ENCODE results near the gene GPR148.

GPR148 gene

GRCh38 chr2:130749641-130750040, 20.8 kb downstream of the GPR148 start:
- no peak for DNase-seq (ENCODE audit: low read depth in 2 of 2)

DNA sequence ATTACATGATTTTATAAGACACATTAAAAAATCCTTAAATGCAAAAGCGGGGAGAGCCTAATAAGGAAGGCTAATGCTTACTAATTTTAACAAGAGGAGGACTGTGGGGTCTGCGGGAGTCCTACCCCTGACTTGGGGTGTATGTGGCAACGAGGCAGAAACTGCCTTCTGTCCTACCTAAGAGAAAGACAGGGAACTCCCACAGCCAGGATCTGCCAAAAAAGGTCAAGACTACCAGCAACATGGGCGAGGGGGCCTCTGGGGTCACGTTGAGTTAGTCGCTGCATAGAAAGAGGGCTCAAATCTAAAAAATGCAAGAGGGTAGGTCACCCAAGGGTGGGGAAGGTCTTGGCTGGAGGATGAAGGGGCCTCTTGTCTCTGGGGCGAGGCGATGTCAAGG, 25.9 kb downstream of the GPR148 start:
- no peak for DNase-seq (ENCODE audit: low read depth in 2 of 2)

DNA sequence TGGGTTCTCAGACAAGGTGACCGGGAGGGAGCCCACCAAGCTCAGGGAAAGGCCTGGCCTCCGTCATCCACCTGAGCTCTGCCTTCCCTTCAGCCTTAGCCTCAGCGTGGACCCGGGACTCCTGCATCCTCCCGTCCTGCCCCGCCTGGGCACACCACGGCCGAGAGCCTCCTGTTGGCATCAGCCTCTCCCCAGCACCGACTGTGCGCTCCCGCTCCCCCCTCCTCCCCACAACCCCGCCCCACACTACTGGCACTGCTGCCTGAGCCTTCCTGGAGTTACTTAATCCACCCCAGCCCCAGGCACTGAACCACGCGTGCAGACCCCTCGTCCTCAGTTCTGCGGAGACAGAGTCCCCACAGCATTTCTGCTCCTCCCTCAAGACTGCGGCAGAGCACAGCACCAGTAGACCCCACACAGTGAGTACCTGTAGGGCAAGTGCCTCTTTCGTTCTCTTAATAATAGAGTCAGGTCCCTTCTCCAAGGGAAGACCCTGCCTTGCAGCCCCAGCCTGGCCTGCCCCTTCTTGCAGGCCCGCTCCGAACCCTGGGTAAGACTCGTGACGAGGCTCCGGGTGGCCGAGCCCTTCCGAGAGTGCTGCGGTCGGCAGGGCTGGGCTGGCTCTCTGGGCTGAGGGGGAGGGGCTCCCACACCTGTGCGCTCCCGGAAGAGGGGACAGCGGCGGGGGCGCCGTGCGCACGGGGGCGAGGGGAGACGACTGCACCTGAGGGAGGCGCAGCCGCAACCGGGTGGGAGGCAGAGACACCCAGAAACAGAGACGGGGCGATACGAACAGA, 26.6 kb downstream of the GPR148 start, which contains the start of gene AMER3:
Gene AMER3, plus strand, starts transcription at position 285 of the 797 bp plus-strand sequence. CDS start 6,533 bp downstream, outside the sequence.
- no peak for DNase-seq (ENCODE audit: low read depth in 2 of 2)

DNA sequence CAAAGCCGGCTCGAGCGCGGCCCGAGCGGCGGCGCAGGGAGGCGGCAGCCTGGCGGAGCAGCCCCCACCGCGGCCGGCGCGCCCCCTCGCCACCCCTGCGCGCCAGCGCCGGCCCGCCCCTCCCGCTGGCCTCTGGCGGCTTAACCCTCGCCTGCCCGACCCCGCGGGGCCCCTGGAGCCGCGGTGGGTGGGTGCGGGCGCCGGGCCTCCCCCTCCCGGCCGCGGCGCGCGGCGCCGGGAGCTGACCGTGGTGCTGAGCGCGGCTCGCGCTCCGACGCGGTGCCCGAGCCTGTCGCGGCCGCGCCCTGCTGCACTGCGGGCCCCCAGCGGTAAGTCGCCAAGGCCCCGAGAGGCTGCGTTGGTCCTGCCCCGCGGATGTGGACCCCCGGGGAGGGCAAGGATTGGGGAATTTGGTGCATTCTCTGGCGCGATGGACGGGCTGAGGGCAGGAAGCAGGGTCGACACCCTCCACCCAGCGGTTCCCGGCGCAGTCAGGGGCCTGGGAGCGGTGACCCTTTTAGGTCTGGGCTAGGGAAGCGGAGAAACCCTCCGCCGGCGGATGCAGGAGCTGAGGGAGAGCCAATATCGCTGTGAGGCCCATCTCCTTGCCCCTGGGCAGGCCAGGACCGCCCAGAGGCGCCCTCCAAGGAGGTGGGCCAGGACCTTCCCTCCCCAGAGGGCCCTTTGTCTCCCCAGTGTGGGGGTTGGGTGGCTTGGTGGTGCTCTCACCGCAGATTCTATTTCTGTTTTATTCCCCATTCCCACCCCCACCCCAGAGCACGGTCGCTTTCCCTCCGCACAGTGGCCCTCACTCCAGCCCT, 27.4 kb downstream of the GPR148 start:
- DNase-seq (ENCODE audit: low read depth in 2 of 2) = no peak

- no peak for DNase-seq (ENCODE audit: low read depth in 2 of 2)
Observed at GRCh38 chr2:130756874-130757668, 28.2 kb downstream of the GPR148 start.

GRCh38 chr2:130759906-130760753, 31.3 kb downstream of the GPR148 start:
- DNase-seq (ENCODE audit: low read depth in 2 of 2) = no peak

- no peak for DNase-seq (ENCODE audit: low read depth in 2 of 2)
Observed at GRCh38 chr2:130760754-130761751, 32.2 kb downstream of the GPR148 start.

DNA sequence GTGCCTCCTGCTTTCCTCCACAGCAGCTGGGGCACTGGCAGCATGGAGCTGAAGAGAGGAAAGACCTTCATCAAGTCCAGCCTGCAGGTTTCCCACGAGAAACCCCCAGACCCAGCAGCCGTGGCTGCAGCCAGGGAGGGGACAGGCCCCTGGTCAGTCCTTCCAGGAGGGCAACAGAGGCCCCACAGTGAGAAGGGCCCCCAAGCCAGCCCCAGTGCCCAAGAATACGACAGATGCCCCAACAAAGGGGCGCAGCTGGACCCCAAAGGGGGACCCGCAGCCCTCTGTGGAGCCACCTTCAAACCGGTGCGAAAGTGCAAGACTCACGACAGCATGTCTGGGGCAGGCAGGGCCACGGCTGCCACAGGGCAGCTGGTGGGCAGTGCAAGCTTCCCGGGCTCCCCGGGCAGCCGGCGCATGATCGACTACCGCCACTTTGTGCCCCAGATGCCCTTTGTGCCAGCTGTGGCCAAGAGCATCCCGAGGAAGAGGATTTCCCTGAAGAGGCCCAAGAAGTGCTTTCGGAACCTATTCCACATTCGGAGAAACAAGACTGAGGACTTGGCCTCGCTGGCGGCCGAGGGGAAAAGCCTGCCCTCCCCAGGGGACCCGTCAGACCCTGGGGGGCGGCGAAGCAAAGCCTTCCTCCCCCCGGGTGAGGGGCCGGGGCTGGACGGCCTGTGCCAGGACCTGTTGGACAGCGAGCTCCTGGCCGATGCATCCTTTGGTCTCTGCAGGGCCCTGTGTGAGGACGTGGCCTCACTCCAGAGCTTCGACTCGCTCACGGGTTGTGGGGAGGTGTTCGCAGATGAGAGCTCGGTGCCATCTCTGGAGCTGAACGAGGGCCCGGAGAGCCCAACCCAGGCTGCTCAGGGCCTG, 33.4 kb downstream of the GPR148 start:
- no peak for DNase-seq (ENCODE audit: low read depth in 2 of 2)

- DNase-seq (ENCODE audit: low read depth in 2 of 2) = no peak
Observed at GRCh38 chr2:130762910-130763385, 34.1 kb downstream of the GPR148 start.

GRCh38 chr2:130763405-130763804, 34.5 kb downstream of the GPR148 start:
- DNase-seq (ENCODE audit: low read depth in 2 of 2) = no peak

DNA sequence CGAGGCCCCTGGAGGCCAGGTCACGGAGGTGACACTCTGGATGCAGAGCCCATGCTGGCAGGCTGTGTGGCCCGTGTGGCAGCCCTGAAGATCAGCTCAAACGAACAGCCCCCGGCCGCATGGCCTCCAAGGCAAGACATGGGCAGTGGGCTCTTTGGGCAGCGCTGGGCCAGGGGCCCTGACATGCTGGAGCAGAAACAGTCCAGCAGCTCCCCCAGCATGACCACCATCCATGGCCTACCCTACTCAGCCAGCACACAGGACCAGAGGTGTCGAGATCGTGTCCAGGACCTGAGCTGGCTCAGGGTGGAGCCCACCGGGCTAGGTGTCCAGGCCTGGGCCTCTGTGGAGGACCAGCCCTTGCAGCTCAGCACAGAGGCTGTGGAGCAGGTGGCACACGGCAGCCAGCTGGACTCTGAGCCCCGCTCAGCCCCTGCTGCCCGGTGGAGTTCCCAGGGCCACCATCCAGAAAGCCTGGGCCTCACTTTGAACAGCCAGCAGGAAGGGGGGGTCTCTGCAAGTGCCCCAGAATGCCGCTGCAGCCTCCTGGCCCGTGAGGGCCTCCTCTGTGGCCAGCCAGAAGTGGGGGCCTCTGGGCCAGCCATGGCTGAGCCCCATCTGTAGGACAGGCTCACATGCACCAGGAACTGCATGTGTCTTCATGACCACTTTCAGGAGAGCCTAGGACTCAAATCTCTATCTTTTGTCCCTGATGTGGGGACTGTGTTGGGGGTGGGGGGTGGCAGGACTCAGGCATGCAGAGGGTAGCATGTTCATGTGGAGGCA, 35.4 kb downstream of the GPR148 start:
- DNase-seq (ENCODE audit: low read depth in 2 of 2) = no peak

DNA sequence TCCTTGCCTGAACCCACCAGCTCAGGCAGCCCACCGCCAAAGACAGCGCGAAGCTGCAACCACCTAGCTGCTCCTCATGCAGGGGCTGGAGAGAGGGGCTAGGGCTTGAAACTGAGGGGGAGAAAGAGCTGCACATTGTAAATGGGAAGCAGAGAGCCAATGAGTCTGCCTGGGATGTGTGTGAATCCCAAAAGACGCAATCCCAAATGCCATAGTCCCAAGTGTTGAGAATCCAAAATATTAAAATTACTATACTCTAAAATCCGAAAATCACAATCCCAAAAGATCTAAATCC, 35.9 kb downstream of the GPR148 start:
- no peak for DNase-seq (ENCODE audit: low read depth in 2 of 2)

- no peak for DNase-seq (ENCODE audit: low read depth in 2 of 2)
Observed at GRCh38 chr2:130765464-130765863, 36.6 kb downstream of the GPR148 start.

- no peak for DNase-seq (ENCODE audit: low read depth in 2 of 2)
Observed at GRCh38 chr2:130766037-130766436, 37.2 kb downstream of the GPR148 start.

DNA sequence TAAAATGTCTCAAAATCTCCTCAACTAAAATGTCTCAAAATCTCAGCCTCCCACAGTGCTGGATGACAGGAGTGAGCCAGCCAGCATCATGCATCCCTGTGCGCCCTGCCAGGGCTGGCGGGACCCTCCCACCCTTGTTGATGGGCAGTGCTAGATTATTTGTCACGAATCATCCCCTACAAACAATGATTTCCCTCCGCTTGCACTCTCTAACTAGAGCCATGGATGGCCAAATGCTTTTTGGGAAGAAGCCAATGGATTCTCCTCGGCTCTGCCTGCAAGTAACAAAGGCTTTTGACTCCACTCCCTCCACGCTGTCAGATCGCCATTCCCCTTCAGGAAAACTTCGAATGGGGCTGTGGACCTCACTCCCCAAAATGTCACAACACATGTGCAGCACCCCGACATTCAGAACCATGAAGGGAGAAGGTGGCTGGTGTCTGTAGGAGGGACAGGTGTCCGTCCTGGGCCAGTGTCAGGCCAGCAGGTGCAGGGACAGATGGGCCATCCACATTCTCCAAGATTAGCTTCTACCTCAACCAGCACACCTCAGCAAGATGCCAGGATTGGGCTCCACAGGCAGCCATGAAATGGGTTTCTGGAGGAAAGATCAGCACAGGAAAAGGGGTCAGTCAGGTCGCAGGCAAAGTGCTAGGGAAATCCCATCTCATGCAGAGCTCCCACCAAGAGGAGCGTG, 38.0 kb downstream of the GPR148 start:
- DNase-seq (ENCODE audit: low read depth in 2 of 2) = no peak

DNA sequence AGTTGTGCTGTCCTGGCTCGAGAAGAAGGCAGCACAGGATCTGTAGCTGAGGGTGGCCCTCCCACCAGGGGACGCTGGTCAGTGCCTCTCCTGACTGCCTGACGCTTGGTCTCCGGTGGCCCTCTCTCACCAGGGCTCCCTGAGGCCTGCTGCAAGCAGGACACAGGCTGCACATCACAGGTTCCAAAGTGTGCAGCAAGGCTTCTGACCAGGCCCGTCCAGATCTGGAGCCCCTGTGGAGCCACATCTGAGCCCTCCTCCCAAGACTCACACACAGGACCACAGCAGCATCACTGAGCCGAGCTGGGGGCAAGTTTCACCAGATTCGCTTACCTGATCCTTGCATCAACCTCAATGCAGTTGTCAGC, 38.5 kb downstream of the GPR148 start:
- no peak for DNase-seq (ENCODE audit: low read depth in 2 of 2)

GRCh38 chr2:130768191-130768855, 39.5 kb downstream of the GPR148 start:
- no peak for DNase-seq (ENCODE audit: low read depth in 2 of 2)

Data from stimulated activated CD8-positive, alpha-beta memory T cell treated with anti-CD3 and anti-CD28 coated beads, Interleukin-15, amount 100 ng/mL, for 48 hours (primary cell).